HCT116 (cell line): Measurements from ENCODE around the gene ADGRG7. TPM values are rescaled to one million over a fixed set of nuclear protein-coding genes. Genes with fewer than 3 reads are reported as not detected.

Experiments
- ATAC-seq: fragments of 200-7000 bp; cut with Tn5 transposase; 2 replicates; pipeline ENCODE4 v1.9.1; 2020; ENCODE audit warnings: mild to moderate bottlenecking, moderate library complexity
- BruUV-seq: library from RNA; stranded (reverse); fragments of 400-500 nt; replicated peaks from 2 replicates; lab custom pipeline; 2021; lab: Mats Ljungman, UMichigan
- CTCF ChIA-PET: fragments of 300-600 bp; sonication (Branson Sonifier 250); formaldehyde crosslinking; loops from one replicate; lab custom pipeline; 2021; ENCODE audit warnings: antibody characterized with exemption; lab: Charles Lee
- POLR2A ChIA-PET: fragments of 300-600, 350-600 bp; sonication (Branson Sonifier 250); formaldehyde crosslinking; loops from one replicate; lab custom pipeline; 2021; ENCODE audit warnings: antibody characterized with exemption; lab: Charles Lee
- RAD21 ChIA-PET, 2 experiments: fragments of 300-600 bp; sonication (Branson Sonifier 250); formaldehyde crosslinking; loops; one replicate each; lab custom pipeline; 2023; ENCODE audit warnings: low total read pairs in 2 of 2; ENCODE audit not compliant: uncharacterized antibody in 2 of 2, unreplicated experiment in 2 of 2, low non-redundant PET in 1 of 2; lab: Charles Lee
- DNase-seq: peaks from one replicate; pipeline ENCODE4 v3.0.0-alpha.2; 2010; ENCODE audit warnings: low read depth, low spot score
- H2AFZ ChIP-seq: fragments of 200-600 bp; shearing (Covaris generic), sonication (generic); 2 replicates; pipeline ENCODE4 v1.6.1; 2017; ENCODE audit warnings: low read depth, mixed run types, mixed read lengths, antibody characterized with exemption, low read length; ENCODE audit not compliant: poor library complexity, severe bottlenecking
- H3K27ac ChIP-seq: 2 replicates; pipeline ENCODE4 v1.5.1; 2012; ENCODE audit warnings: low read depth, low read length
- H3K27me3 ChIP-seq: fragments of 200-600 bp; sonication (generic); 2 replicates; pipeline ENCODE4 v1.6.1; 2016; ENCODE audit warnings: mixed run types, low read length, mixed read lengths; ENCODE audit not compliant: insufficient read depth
- H3K36me3 ChIP-seq, 2 experiments: fragments of 200-500 bp in 1 of 2; fragments of 200-600 bp in 1 of 2; sonication (Bioruptor generic) in 1 of 2; sonication (generic) in 1 of 2; 2 replicates each; pipeline versions ENCODE4 v1.5.1 to v1.6.1; 2014 to 2016; ENCODE audit warnings: low read length in 2 of 2, inconsistent platforms in 1 of 2, mixed read lengths in 1 of 2, mixed run types in 1 of 2; ENCODE audit not compliant: insufficient read depth in 2 of 2, control insufficient read depth in 1 of 2
- H3K4me1 ChIP-seq, 2 experiments: fragments of 200-600 bp in 1 of 2; sonication (generic) in 1 of 2; 2 replicates each; pipeline versions ENCODE4 v1.5.1 to v1.6.1; 2012 to 2017; ENCODE audit warnings: low read length in 2 of 2, inconsistent platforms in 1 of 2, mild to moderate bottlenecking in 1 of 2, mixed read lengths in 1 of 2, mixed run types in 1 of 2, moderate library complexity in 1 of 2; ENCODE audit not compliant: insufficient read depth in 2 of 2, control insufficient read depth in 1 of 2
- H3K4me2 ChIP-seq: fragments of 200-600 bp; sonication (generic); 2 replicates; pipeline ENCODE4 v1.6.1; 2017; ENCODE audit warnings: mixed run types, low read length, mixed read lengths
- H3K4me3 ChIP-seq, 2 experiments: fragments of 200-600 bp in 1 of 2; sonication (generic) in 1 of 2; replicated peaks in 1 of 2; 2 replicates each; pipeline ENCODE4 v1.5.1; 2011 to 2016; ENCODE audit warnings: low read length in 2 of 2, control low read depth in 1 of 2, low read depth in 1 of 2, mild to moderate bottlenecking in 1 of 2, mixed read lengths in 1 of 2, mixed run types in 1 of 2
- H3K79me2 ChIP-seq: fragments of 200-600 bp; sonication (generic); 2 replicates; pipeline ENCODE4 v1.6.1; 2017; ENCODE audit warnings: mild to moderate bottlenecking, mixed run types, low read length, moderate library complexity, mixed read lengths; ENCODE audit not compliant: insufficient read depth
- H3K9ac ChIP-seq: fragments of 200-600 bp; sonication (generic); 2 replicates; pipeline ENCODE4 v1.6.1; 2016; ENCODE audit warnings: low read length, mixed read lengths
- H3K9me2 ChIP-seq: fragments of 200-600 bp; sonication (generic), shearing (Covaris generic); 2 replicates; pipeline ENCODE4 v1.6.1; 2017; ENCODE audit warnings: mixed run types, mild to moderate bottlenecking, moderate library complexity; ENCODE audit not compliant: insufficient read depth
- H3K9me3 ChIP-seq, 2 experiments: fragments of 200-500 bp in 1 of 2; fragments of 200-600 bp in 1 of 2; sonication (Bioruptor generic) in 1 of 2; sonication (generic) in 1 of 2; 2 replicates each; pipeline ENCODE4 v1.6.1; 2014 to 2017; ENCODE audit warnings: low read length in 2 of 2, mixed read lengths in 2 of 2, inconsistent platforms in 1 of 2, low read depth in 1 of 2, mild to moderate bottlenecking in 1 of 2, mixed run types in 1 of 2, moderate library complexity in 1 of 2; ENCODE audit not compliant: control insufficient read depth in 1 of 2, insufficient read depth in 1 of 2
- H4K20me1 ChIP-seq: fragments of 200-600 bp; sonication (generic), shearing (Covaris generic); 2 replicates; pipeline ENCODE4 v1.6.1; 2017; ENCODE audit warnings: mixed run types, mild to moderate bottlenecking, moderate library complexity; ENCODE audit not compliant: insufficient read depth
- CBX3 ChIP-seq: IDR thresholded peaks from 2 replicates; pipeline ENCODE4 v1.6.1; 2012; ENCODE audit warnings: low read depth
- CEBPB ChIP-seq: IDR thresholded peaks from 2 replicates; pipeline ENCODE4 v1.6.1; 2012; ENCODE audit warnings: low read depth
- EGR1 ChIP-seq: IDR thresholded peaks from 2 replicates; pipeline ENCODE4 v1.6.1; 2012; ENCODE audit warnings: low read depth
- ELF1 ChIP-seq: IDR thresholded peaks from 2 replicates; pipeline ENCODE4 v1.6.1; 2012; ENCODE audit warnings: low read depth, borderline replicate concordance
- EZH2 ChIP-seq: fragments of 200-600 bp; sonication (generic); IDR thresholded peaks from 2 replicates; pipeline ENCODE4 v1.6.1; 2017; ENCODE audit warnings: antibody characterized with exemption, mixed run types
- EZH2phosphoT487 ChIP-seq: fragments of 200-600 bp; IDR thresholded peaks from 2 replicates; pipeline ENCODE4 v1.6.1; 2018; ENCODE audit warnings: antibody characterized with exemption, borderline replicate concordance
- FOSL1 ChIP-seq: IDR thresholded peaks from 2 replicates; pipeline ENCODE4 v1.6.1; 2012; ENCODE audit warnings: low read depth
- JUND ChIP-seq: IDR thresholded peaks from 2 replicates; pipeline ENCODE4 v1.6.1; 2012
- POLR2A ChIP-seq: IDR thresholded peaks from 2 replicates; pipeline ENCODE4 v1.7.0; 2011; ENCODE audit warnings: borderline replicate concordance; ENCODE audit not compliant: insufficient read depth, insufficient read length; ENCODE audit errors: extremely low read depth
- SIN3A ChIP-seq: IDR thresholded peaks from 2 replicates; pipeline ENCODE4 v1.6.1; 2012; ENCODE audit warnings: low read depth
- SP1 ChIP-seq: IDR thresholded peaks from 2 replicates; pipeline ENCODE4 v1.6.1; 2012; ENCODE audit warnings: low read depth
- SRF ChIP-seq: IDR thresholded peaks from 2 replicates; pipeline ENCODE4 v1.6.1; 2012; ENCODE audit warnings: low read depth
- TCF7L2 ChIP-seq: IDR thresholded peaks from 2 replicates; pipeline ENCODE4 v1.7.0; 2011; ENCODE audit warnings: borderline replicate concordance, inconsistent platforms; ENCODE audit not compliant: insufficient read depth, insufficient read length; ENCODE audit errors: extremely low read depth
- YY1 ChIP-seq: IDR thresholded peaks from 2 replicates; pipeline ENCODE4 v1.6.1; 2011; ENCODE audit warnings: low read length, low read depth, moderate library complexity, mild to moderate bottlenecking; ENCODE audit not compliant: insufficient replicate concordance; ENCODE audit errors: extremely low read depth
- ZNF274 ChIP-seq: fragments of 200-500 bp; sonication (Bioruptor generic); IDR thresholded peaks from 2 replicates; pipeline ENCODE4 v1.6.1; 2014; ENCODE audit warnings: mild to moderate bottlenecking, low read depth, low read length, inconsistent platforms
- intact Hi-C: fragments of 100-400 bp; cut with micrococcal nuclease; formaldehyde crosslinking; loops from 2 replicates; pipeline ENCODE4 v1.10.0; 2022
- total RNA-seq: library from RNA; stranded (reverse); gene quantifications from one replicate; pipeline ENCODE4 v1.2.1, GENCODE V29; 2021; ENCODE audit not compliant: unreplicated experiment
- TF ChIP-seq, protein P1 (sequence below): IDR thresholded peaks from 2 replicates; pipeline ENCODE4 v1.6.1; 2012; ENCODE audit warnings: low read depth
- TF ChIP-seq, protein P2 (sequence below): IDR thresholded peaks from 2 replicates; pipeline ENCODE4 v1.6.1; 2011; ENCODE audit warnings: mild to moderate bottlenecking, low read length, moderate library complexity; ENCODE audit not compliant: insufficient replicate concordance; ENCODE audit errors: extremely low read depth

The ADGRG7 gene
- total RNA-seq, 1 experiment from 2014 or later = not detected

DNA sequence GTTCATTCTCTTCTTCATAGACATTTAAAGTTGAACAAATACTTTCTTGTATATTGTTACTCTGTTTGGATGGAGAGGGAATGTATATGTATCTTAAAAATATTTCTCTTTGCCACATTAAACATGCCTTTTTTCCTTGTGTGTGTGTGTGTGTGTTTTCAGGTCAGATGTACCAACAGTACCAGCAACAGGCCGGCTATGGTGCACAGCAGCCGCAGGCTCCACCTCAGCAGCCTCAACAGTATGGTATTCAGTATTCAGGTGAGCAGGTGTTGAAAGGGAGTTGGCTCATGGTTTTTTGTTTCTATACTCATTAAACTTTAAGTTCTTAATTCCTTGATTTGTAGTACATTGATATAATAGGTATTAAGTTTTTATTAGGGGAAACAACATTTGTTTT, 135.3 kb downstream of the ADGRG7 start:
- no peak overlapping the region for H2AFZ ChIP-seq
- 0 out of 2 replicates have a peak, but pooled peaks cover 4% of the 10 kb centered on the region for H4K20me1 ChIP-seq
- peaks cover 48 to 51% of the 10 kb centered on the region in 2 experiments for H3K36me3 ChIP-seq
- no peaks in the 10 kb centered on the region for H3K4me1 ChIP-seq
- POLR2A ChIA-PET = no interaction called here
- no peaks in the 10 kb centered on the region for H3K9me3 ChIP-seq
- DNase-seq = no peak
- no peak for TF ChIP-seq EGR1
- no peak for TF ChIP-seq TCF7L2
- no peak for TF ChIP-seq CEBPB
- TF ChIP-seq SP1 = no peak
- TF ChIP-seq CBX3 = no peak
- TF ChIP-seq POLR2A = no peak
- TF ChIP-seq ZNF274 = no peak
- TF ChIP-seq, protein P1, sequence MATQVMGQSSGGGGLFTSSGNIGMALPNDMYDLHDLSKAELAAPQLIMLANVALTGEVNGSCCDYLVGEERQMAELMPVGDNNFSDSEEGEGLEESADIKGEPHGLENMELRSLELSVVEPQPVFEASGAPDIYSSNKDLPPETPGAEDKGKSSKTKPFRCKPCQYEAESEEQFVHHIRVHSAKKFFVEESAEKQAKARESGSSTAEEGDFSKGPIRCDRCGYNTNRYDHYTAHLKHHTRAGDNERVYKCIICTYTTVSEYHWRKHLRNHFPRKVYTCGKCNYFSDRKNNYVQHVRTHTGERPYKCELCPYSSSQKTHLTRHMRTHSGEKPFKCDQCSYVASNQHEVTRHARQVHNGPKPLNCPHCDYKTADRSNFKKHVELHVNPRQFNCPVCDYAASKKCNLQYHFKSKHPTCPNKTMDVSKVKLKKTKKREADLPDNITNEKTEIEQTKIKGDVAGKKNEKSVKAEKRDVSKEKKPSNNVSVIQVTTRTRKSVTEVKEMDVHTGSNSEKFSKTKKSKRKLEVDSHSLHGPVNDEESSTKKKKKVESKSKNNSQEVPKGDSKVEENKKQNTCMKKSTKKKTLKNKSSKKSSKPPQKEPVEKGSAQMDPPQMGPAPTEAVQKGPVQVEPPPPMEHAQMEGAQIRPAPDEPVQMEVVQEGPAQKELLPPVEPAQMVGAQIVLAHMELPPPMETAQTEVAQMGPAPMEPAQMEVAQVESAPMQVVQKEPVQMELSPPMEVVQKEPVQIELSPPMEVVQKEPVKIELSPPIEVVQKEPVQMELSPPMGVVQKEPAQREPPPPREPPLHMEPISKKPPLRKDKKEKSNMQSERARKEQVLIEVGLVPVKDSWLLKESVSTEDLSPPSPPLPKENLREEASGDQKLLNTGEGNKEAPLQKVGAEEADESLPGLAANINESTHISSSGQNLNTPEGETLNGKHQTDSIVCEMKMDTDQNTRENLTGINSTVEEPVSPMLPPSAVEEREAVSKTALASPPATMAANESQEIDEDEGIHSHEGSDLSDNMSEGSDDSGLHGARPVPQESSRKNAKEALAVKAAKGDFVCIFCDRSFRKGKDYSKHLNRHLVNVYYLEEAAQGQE = no peak
- no peak for TF ChIP-seq SRF
- TF ChIP-seq YY1 = no peak
- TF ChIP-seq EZH2phosphoT487 = no peak
- no peak for TF ChIP-seq FOSL1
- no peak for TF ChIP-seq ELF1
- TF ChIP-seq JUND = no peak
- no peak for TF ChIP-seq EZH2
- TF ChIP-seq, protein P2, sequence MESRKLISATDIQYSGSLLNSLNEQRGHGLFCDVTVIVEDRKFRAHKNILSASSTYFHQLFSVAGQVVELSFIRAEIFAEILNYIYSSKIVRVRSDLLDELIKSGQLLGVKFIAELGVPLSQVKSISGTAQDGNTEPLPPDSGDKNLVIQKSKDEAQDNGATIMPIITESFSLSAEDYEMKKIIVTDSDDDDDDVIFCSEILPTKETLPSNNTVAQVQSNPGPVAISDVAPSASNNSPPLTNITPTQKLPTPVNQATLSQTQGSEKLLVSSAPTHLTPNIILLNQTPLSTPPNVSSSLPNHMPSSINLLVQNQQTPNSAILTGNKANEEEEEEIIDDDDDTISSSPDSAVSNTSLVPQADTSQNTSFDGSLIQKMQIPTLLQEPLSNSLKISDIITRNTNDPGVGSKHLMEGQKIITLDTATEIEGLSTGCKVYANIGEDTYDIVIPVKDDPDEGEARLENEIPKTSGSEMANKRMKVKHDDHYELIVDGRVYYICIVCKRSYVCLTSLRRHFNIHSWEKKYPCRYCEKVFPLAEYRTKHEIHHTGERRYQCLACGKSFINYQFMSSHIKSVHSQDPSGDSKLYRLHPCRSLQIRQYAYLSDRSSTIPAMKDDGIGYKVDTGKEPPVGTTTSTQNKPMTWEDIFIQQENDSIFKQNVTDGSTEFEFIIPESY = no peak
- TF ChIP-seq SIN3A = no peak
- H3K4me2 ChIP-seq = no peak overlapping the region
- no peak overlapping the region for H3K27ac ChIP-seq
- RAD21 ChIA-PET = no interaction called here
- no peak for ATAC-seq
- no peak overlapping the region for H3K9ac ChIP-seq
- peaks cover 41% of the 10 kb centered on the region for H3K79me2 ChIP-seq
- H3K9me2 ChIP-seq = no peaks in the 10 kb centered on the region
- H3K4me3 ChIP-seq = no peak overlapping the region
- intact Hi-C loops = no loop called here
- H3K27me3 ChIP-seq = no peaks in the 10 kb centered on the region
- no TSS peak for BruUV-seq
- CTCF ChIA-PET = no interaction called here
